ENCODE results near the gene MAGI2. TPM values are rescaled to one million over a fixed set of nuclear protein-coding genes. Genes with fewer than 3 reads are reported as not detected.
"Not testable (repeated sequence)": the region's sequence is repeated elsewhere in the genome, so short reads cannot be mapped to it uniquely, and the experiment has no call there.

Gene MAGI2
- total RNA-seq, 1 donor from 2014 or later, result 136 TPM

GRCh38 chr7:78350926-78351325, 1102.5 kb downstream of the MAGI2 start:
- no peak for FAIRE-seq
- no peak for DNase-seq (ENCODE audit: low spot score in 2 of 2)

- DNase-seq (ENCODE audit: low spot score in 2 of 2), result no peak
- no peak for FAIRE-seq
Observed at GRCh38 chr7:78350391-78350790, 1103.1 kb downstream of the MAGI2 start.

- FAIRE-seq (no peak), DNase-seq (ENCODE audit: low spot score in 2 of 2) (no peak)
Observed at GRCh38 chr7:78346827-78347226, 1106.6 kb downstream of the MAGI2 start.

- FAIRE-seq (no peak), DNase-seq (ENCODE audit: low spot score in 2 of 2) (no peak)
Observed at GRCh38 chr7:78345979-78346378, 1107.5 kb downstream of the MAGI2 start.

GRCh38 chr7:78345293-78345911, 1108.1 kb downstream of the MAGI2 start:
- no peak for DNase-seq (ENCODE audit: low spot score in 2 of 2)
- no peak for FAIRE-seq

- DNase-seq (ENCODE audit: low spot score in 2 of 2), result no peak
- FAIRE-seq, result no peak
Observed at GRCh38 chr7:78334426-78334825, 1119.0 kb downstream of the MAGI2 start.

GRCh38 chr7:78333530-78334425, 1119.7 kb downstream of the MAGI2 start:
- no peak for DNase-seq (ENCODE audit: low spot score in 2 of 2)
- FAIRE-seq, result no peak

- FAIRE-seq, result no peak
- no peak for DNase-seq (ENCODE audit: low spot score in 2 of 2)
Observed at GRCh38 chr7:78329001-78329655, 1124.3 kb downstream of the MAGI2 start.

- FAIRE-seq (no peak), DNase-seq (ENCODE audit: low spot score in 2 of 2) (no peak)
Observed at GRCh38 chr7:78327718-78328117, 1125.7 kb downstream of the MAGI2 start.

GRCh38 chr7:78326876-78327275, 1126.6 kb downstream of the MAGI2 start:
- no peak for DNase-seq (ENCODE audit: low spot score in 2 of 2)
- FAIRE-seq, result no peak

GRCh38 chr7:78326189-78326588, 1127.3 kb downstream of the MAGI2 start:
- FAIRE-seq, result no peak
- DNase-seq (ENCODE audit: low spot score in 2 of 2), result no peak

GRCh38 chr7:78323118-78323517, 1130.3 kb downstream of the MAGI2 start:
- no peak for FAIRE-seq
- no peak for DNase-seq (ENCODE audit: low spot score in 2 of 2)

- not testable (repeated sequence) for DNase-seq (ENCODE audit: low spot score in 2 of 2); FAIRE-seq
Observed at GRCh38 chr7:78322231-78322630, 1131.2 kb downstream of the MAGI2 start.

GRCh38 chr7:78317371-78317770, 1136.1 kb downstream of the MAGI2 start:
- DNase-seq (ENCODE audit: low spot score in 2 of 2) (no peak), FAIRE-seq (no peak)

GRCh38 chr7:78316110-78316509, 1137.4 kb downstream of the MAGI2 start:
- FAIRE-seq, result no peak

GRCh38 chr7:78315119-78315518, 1138.3 kb downstream of the MAGI2 start:
- DNase-seq (ENCODE audit: low spot score in 2 of 2), result no peak
- FAIRE-seq, result no peak

More at GRCh38 chr7:78316110-78316509, 1137.4 kb downstream of the MAGI2 start:
- no peak for DNase-seq (ENCODE audit: low spot score in 2 of 2)

GRCh38 chr7:78311181-78311580, 1142.3 kb downstream of the MAGI2 start:
- no peak for DNase-seq (ENCODE audit: low spot score in 2 of 2)
- no peak for FAIRE-seq

- FAIRE-seq (no peak), DNase-seq (ENCODE audit: low spot score in 2 of 2) (no peak)
Observed at GRCh38 chr7:78307892-78308291, 1145.6 kb downstream of the MAGI2 start.

- FAIRE-seq, result no peak
- DNase-seq (ENCODE audit: low spot score in 2 of 2), result no peak
Observed at GRCh38 chr7:78306634-78307033, 1146.8 kb downstream of the MAGI2 start.

GRCh38 chr7:78301407-78301806, 1152.1 kb downstream of the MAGI2 start:
- DNase-seq (ENCODE audit: low spot score in 2 of 2) (no peak), FAIRE-seq (no peak)

- FAIRE-seq (no peak), DNase-seq (ENCODE audit: low spot score in 2 of 2) (no peak)
Observed at GRCh38 chr7:78299088-78299487, 1154.4 kb downstream of the MAGI2 start.

Data from frontal cortex (tissue), 4 donors.